Activated CD8-positive, alpha-beta T cell treated with anti-CD3 and anti-CD28 coated beads for 36 hours (primary cell): ENCODE data around the gene RUNX1. TPM values are rescaled to one million over a fixed set of nuclear protein-coding genes. Genes with fewer than 3 reads are reported as not detected.
A peak's percentile ranks its signal among the peaks of the same experiment; 100 is the strongest.

Experiments used
- ATAC-seq: fragments of 200-7000 bp; cut with Tn5 transposase; one replicate; pipeline ENCODE4 v1.10.0; 2021; ENCODE audit warnings: mild to moderate bottlenecking, moderate library complexity
- CTCF ChIA-PET: fragments of 350-600 bp; sonication (Branson Sonifier 250); formaldehyde crosslinking; loops from one replicate; lab custom pipeline; 2021; ENCODE audit warnings: antibody characterized with exemption; lab: Charles Lee
- POLR2A ChIA-PET: fragments of 350-600 bp; sonication (Branson Sonifier 250); formaldehyde crosslinking; loops from one replicate; lab custom pipeline; 2021; ENCODE audit warnings: antibody characterized with exemption; lab: Charles Lee
- DNase-seq: peaks from one replicate; pipeline ENCODE4 v3.0.0-alpha.2; 2020
- H3K27ac Mint-ChIP-seq: one replicate; pipeline ENCODE4 v1.8.0; 2021; ENCODE audit warnings: mild to moderate bottlenecking, mixed read lengths
- H3K27me3 Mint-ChIP-seq: one replicate; pipeline ENCODE4 v1.8.0; 2021; ENCODE audit warnings: mixed read lengths
- H3K36me3 Mint-ChIP-seq: one replicate; pipeline ENCODE4 v1.8.0; 2021; ENCODE audit warnings: low read depth, mixed read lengths
- H3K4me1 Mint-ChIP-seq: one replicate; pipeline ENCODE4 v1.8.0; 2021; ENCODE audit warnings: low read depth, mixed read lengths
- H3K4me3 Mint-ChIP-seq: one replicate; pipeline ENCODE4 v1.8.0; 2021; ENCODE audit warnings: mild to moderate bottlenecking, moderate library complexity, mixed read lengths
- H3K9me3 Mint-ChIP-seq: one replicate; pipeline ENCODE4 v1.8.0; 2021; ENCODE audit warnings: mixed read lengths
- CTCF ChIP-seq: fragments of 200-600 bp; IDR thresholded peaks from one replicate; pipeline ENCODE4 v1.8.0; 2022; ENCODE audit warnings: antibody characterized with exemption, mild to moderate bottlenecking
- intact Hi-C: fragments of 100-400 bp; cut with micrococcal nuclease; formaldehyde crosslinking; loops from one replicate; pipeline ENCODE4 v1.10.0; 2022
- total RNA-seq, 2 experiments: library from RNA; stranded (reverse); gene quantifications; one replicate each; pipeline ENCODE4 v1.2.3, GENCODE V29; 2021

Gene RUNX1
- total RNA-seq, 2 experiments from 2014 or later, result 18.7 to 19.0 TPM

GRCh38 chr21:35077466-35077865 is 28.4 kb upstream of the RUNX1 start:
- POLR2A ChIA-PET, result no interaction called here
- CTCF ChIA-PET, result no interaction called here
- intact Hi-C loops, result no loop called here
- Mint-ChIP-seq H3K9me3 (peaks cover 7% of the 10 kb centered on the region), H3K27ac (no peak overlapping the region), H3K4me3 (no peak overlapping the region), H3K27me3 (peaks cover 2% of the 10 kb centered on the region), H3K4me1 (peaks cover 9% of the 10 kb centered on the region), H3K36me3 (no peaks in the 10 kb centered on the region)
- no peak for DNase-seq
- no peak for ATAC-seq
- TF ChIP-seq CTCF, result no peak

GRCh38 chr21:35075546-35075945 is 26.4 kb upstream of the RUNX1 start:
- ChIA-PET POLR2A (interaction anchor here (0.9 kb wide), 1 partner anchor 30 kb away, joined by 4 read pairs; no protein-coding TSS in a partner anchor), CTCF (interaction anchor here (1.0 to 2.2 kb wide), 7 partner anchors 13 to 383 kb away, joined by 3 to 5 read pairs (median 3); no protein-coding TSS in a partner anchor)
- no peak overlapping the region for H3K27ac Mint-ChIP-seq
- peaks cover 13% of the 10 kb centered on the region for H3K4me1 Mint-ChIP-seq
- no peak overlapping the region for H3K4me3 Mint-ChIP-seq
- peaks cover 7% of the 10 kb centered on the region for H3K9me3 Mint-ChIP-seq
- no peaks in the 10 kb centered on the region for H3K27me3 Mint-ChIP-seq
- TF ChIP-seq CTCF, result no peak
- ATAC-seq, result peak; percentile 65
- DNase-seq, result no peak
- H3K36me3 Mint-ChIP-seq, result no peaks in the 10 kb centered on the region
- intact Hi-C loops, result no loop called here

GRCh38 chr21:35072960-35073359 is 23.9 kb upstream of the RUNX1 start:
- intact Hi-C loops, result no loop called here
- no peaks in the 10 kb centered on the region for H3K27me3 Mint-ChIP-seq
- ChIA-PET CTCF (no interaction called here), POLR2A (interaction anchor here (0.6 to 1.0 kb wide), 3 partner anchors 15 to 332 kb away, joined by 3 to 4 read pairs (median 3); no protein-coding TSS in a partner anchor)
- peaks cover 7% of the 10 kb centered on the region for H3K9me3 Mint-ChIP-seq
- DNase-seq, result no peak
- no peak overlapping the region for H3K27ac Mint-ChIP-seq
- H3K4me3 Mint-ChIP-seq, result no peak overlapping the region
- H3K4me1 Mint-ChIP-seq, result peaks cover 9% of the 10 kb centered on the region
- no peak for TF ChIP-seq CTCF
- no peaks in the 10 kb centered on the region for H3K36me3 Mint-ChIP-seq
- no peak for ATAC-seq

- Mint-ChIP-seq H3K9me3 (peaks cover 7% of the 10 kb centered on the region), H3K4me1 (peaks cover 8% of the 10 kb centered on the region), H3K27ac (no peak overlapping the region), H3K36me3 (no peaks in the 10 kb centered on the region), H3K27me3 (no peaks in the 10 kb centered on the region), H3K4me3 (no peak overlapping the region)
- CTCF ChIA-PET, result no interaction called here
- TF ChIP-seq CTCF, result no peak
- no peak for DNase-seq
- POLR2A ChIA-PET, result interaction anchor here (0.6 to 1.0 kb wide), 2 partner anchors 15 to 19 kb away, joined by 3 to 4 read pairs; no protein-coding TSS in a partner anchor
- ATAC-seq, result no peak
- intact Hi-C loops, result no loop called here
These were observed 23.5 kb upstream of the RUNX1 start for GRCh38 chr21:35072557-35072956.

- ATAC-seq, result no peak
These were observed 22.2 kb upstream of the RUNX1 start for GRCh38 chr21:35071347-35071746.

More at GRCh38 chr21:35071347-35071746, 22.2 kb upstream of the RUNX1 start:
- H3K4me3 Mint-ChIP-seq, result no peak overlapping the region
- H3K9me3 Mint-ChIP-seq, result peaks cover 7% of the 10 kb centered on the region
- peaks cover 8% of the 10 kb centered on the region for H3K4me1 Mint-ChIP-seq
- ChIA-PET CTCF (no interaction called here), POLR2A (no interaction called here)
- intact Hi-C loops, result no loop called here
- H3K27ac Mint-ChIP-seq, result no peak overlapping the region
- DNase-seq, result no peak
- H3K27me3 Mint-ChIP-seq, result no peaks in the 10 kb centered on the region
- TF ChIP-seq CTCF, result no peak
- no peaks in the 10 kb centered on the region for H3K36me3 Mint-ChIP-seq
